Activated naive CD8-positive, alpha-beta T cell treated with anti-CD3 and anti-CD28 coated beads for 36 hours (primary cell): ENCODE data around the gene UST. TPM values are rescaled to one million over a fixed set of nuclear protein-coding genes. Genes with fewer than 3 reads are reported as not detected.

Experiments used
- DNase-seq: peaks from one replicate; pipeline ENCODE4 v3.0.0; 2021
- H3K27ac Mint-ChIP-seq: one replicate; pipeline ENCODE4 v1.8.0; 2022; ENCODE audit warnings: mild to moderate bottlenecking, moderate library complexity, mixed read lengths
- H3K27me3 Mint-ChIP-seq: one replicate; pipeline ENCODE4 v1.8.0; 2022; ENCODE audit warnings: mild to moderate bottlenecking, mixed read lengths
- H3K36me3 Mint-ChIP-seq: one replicate; pipeline ENCODE4 v1.8.0; 2021; ENCODE audit warnings: mild to moderate bottlenecking, mixed read lengths
- H3K4me1 Mint-ChIP-seq: one replicate; pipeline ENCODE4 v1.8.0; 2021; ENCODE audit warnings: mixed read lengths
- H3K4me3 Mint-ChIP-seq: one replicate; pipeline ENCODE4 v1.8.0; 2022; ENCODE audit warnings: mild to moderate bottlenecking, moderate library complexity, mixed read lengths
- H3K9me3 Mint-ChIP-seq: one replicate; pipeline ENCODE4 v1.8.0; 2022; ENCODE audit warnings: mixed read lengths
- total RNA-seq, 2 experiments: library from RNA; stranded (reverse); gene quantifications; one replicate each; pipeline ENCODE4 v1.2.3, GENCODE V29; 2021

The UST gene
- total RNA-seq, 2 experiments from 2014 or later: 0.82 to 0.89 TPM

GRCh38 chr6:148924226-148925012 lies 177.6 kb downstream of the UST start:
- no peak overlapping the region for H3K4me3 Mint-ChIP-seq
- DNase-seq: no peak
- no peaks in the 10 kb centered on the region for H3K4me1 Mint-ChIP-seq
- no peaks in the 10 kb centered on the region for H3K27me3 Mint-ChIP-seq
- no peak overlapping the region for H3K27ac Mint-ChIP-seq
- no peaks in the 10 kb centered on the region for H3K9me3 Mint-ChIP-seq
- H3K36me3 Mint-ChIP-seq: no peaks in the 10 kb centered on the region

- Mint-ChIP-seq H3K4me3 (no peak overlapping the region), H3K27ac (no peak overlapping the region), H3K27me3 (no peaks in the 10 kb centered on the region), H3K4me1 (no peaks in the 10 kb centered on the region), H3K9me3 (no peaks in the 10 kb centered on the region), H3K36me3 (no peaks in the 10 kb centered on the region)
- DNase-seq: no peak
These were observed 178.9 kb downstream of the UST start for GRCh38 chr6:148925701-148926100.

DNA sequence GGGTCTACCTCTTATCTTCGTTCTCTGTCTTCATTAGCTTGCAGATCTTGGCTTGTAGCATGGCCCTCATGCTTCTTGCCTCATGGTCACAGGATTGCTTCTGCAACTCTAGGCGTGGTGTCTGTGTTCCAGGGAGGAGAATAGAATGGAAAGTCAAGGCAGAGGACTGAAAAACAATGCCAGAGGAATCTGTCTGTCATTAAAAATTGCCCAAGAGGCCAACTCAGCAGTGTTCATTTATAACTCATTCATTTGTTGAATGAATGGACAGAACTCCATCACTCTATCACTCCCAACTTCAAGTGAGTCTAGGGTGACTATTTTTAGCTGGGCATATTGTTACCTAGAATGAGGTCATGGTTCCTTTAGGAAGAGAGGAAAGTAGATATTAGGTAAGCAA lies 179.6 kb downstream of the UST start:
- Mint-ChIP-seq H3K36me3 (no peaks in the 10 kb centered on the region), H3K27me3 (no peaks in the 10 kb centered on the region), H3K4me3 (no peak overlapping the region), H3K27ac (no peak overlapping the region), H3K9me3 (no peaks in the 10 kb centered on the region), H3K4me1 (no peaks in the 10 kb centered on the region)
- no peak for DNase-seq

DNA sequence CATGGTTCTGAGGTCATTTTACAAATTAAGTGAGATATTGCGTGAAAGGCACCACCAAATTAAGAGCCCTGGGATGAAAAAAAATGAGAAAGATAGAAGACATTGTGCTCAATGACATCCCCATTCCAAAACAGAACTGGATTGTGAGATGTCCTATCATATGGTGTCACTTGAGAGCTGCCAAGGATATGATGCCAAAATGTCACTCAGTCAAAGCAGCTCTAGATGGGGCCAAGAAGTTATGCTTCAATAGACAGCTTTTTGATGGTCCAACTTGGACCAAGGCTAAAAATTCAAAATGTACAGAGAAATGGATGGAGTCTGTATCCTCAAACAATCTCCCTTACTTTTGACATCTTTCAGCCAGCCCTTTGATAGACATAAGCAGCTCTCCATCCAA lies 180.8 kb downstream of the UST start:
- H3K4me1 Mint-ChIP-seq: no peaks in the 10 kb centered on the region
- no peaks in the 10 kb centered on the region for H3K27me3 Mint-ChIP-seq
- DNase-seq: no peak
- no peaks in the 10 kb centered on the region for H3K36me3 Mint-ChIP-seq
- no peaks in the 10 kb centered on the region for H3K9me3 Mint-ChIP-seq
- no peak overlapping the region for H3K27ac Mint-ChIP-seq
- H3K4me3 Mint-ChIP-seq: no peak overlapping the region

GRCh38 chr6:148928811-148929210 lies 182.0 kb downstream of the UST start:
- no peak overlapping the region for H3K4me3 Mint-ChIP-seq
- no peaks in the 10 kb centered on the region for H3K9me3 Mint-ChIP-seq
- H3K4me1 Mint-ChIP-seq: no peaks in the 10 kb centered on the region
- no peak for DNase-seq
- no peak overlapping the region for H3K27ac Mint-ChIP-seq
- H3K27me3 Mint-ChIP-seq: no peaks in the 10 kb centered on the region
- H3K36me3 Mint-ChIP-seq: no peaks in the 10 kb centered on the region

GRCh38 chr6:148932208-148932607 lies 185.4 kb downstream of the UST start:
- no peak for DNase-seq
- Mint-ChIP-seq H3K4me3 (no peak overlapping the region), H3K4me1 (no peaks in the 10 kb centered on the region), H3K9me3 (no peaks in the 10 kb centered on the region), H3K27me3 (peaks cover 5% of the 10 kb centered on the region), H3K36me3 (no peaks in the 10 kb centered on the region), H3K27ac (no peak overlapping the region)

- Mint-ChIP-seq H3K27ac (no peak overlapping the region), H3K9me3 (no peaks in the 10 kb centered on the region), H3K36me3 (no peaks in the 10 kb centered on the region), H3K4me3 (no peak overlapping the region), H3K27me3 (peaks cover 5% of the 10 kb centered on the region), H3K4me1 (no peaks in the 10 kb centered on the region)
- DNase-seq: no peak
These were observed 185.9 kb downstream of the UST start for GRCh38 chr6:148932731-148933130.

DNA sequence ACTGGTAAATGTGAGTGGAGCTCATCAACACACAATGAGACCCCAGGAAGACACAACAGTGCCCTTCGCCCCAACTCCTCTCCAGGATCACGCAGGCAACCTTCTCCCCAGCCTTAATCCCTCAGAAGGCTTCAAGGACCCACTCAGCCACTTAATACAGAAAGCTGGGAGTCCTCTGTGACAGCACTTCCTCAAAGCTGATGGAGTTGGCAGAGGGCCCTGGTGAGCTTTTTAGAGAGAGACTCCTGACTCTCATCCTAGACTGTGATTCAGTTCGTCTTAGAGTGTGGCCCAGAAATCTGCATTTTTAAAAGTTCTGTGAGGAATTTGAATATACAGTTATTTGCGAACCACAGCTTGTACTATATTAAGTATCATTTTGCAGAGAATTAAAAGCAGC lies 187.7 kb downstream of the UST start:
- no peaks in the 10 kb centered on the region for H3K9me3 Mint-ChIP-seq
- DNase-seq: no peak
- H3K36me3 Mint-ChIP-seq: no peaks in the 10 kb centered on the region

GRCh38 chr6:148934961-148935360 lies 188.1 kb downstream of the UST start:
- Mint-ChIP-seq H3K27ac (no peak overlapping the region), H3K36me3 (no peaks in the 10 kb centered on the region), H3K4me3 (no peak overlapping the region), H3K4me1 (no peaks in the 10 kb centered on the region), H3K27me3 (peaks cover 5% of the 10 kb centered on the region), H3K9me3 (no peaks in the 10 kb centered on the region)
- no peak for DNase-seq

More for the DNA sequence above, 187.7 kb downstream of the UST start:
- Mint-ChIP-seq H3K27me3 (peaks cover 5% of the 10 kb centered on the region), H3K4me1 (no peaks in the 10 kb centered on the region), H3K4me3 (no peak overlapping the region), H3K27ac (no peak overlapping the region)

GRCh38 chr6:148935705-148936435 lies 189.0 kb downstream of the UST start:
- peaks cover 5% of the 10 kb centered on the region for H3K27me3 Mint-ChIP-seq

DNA sequence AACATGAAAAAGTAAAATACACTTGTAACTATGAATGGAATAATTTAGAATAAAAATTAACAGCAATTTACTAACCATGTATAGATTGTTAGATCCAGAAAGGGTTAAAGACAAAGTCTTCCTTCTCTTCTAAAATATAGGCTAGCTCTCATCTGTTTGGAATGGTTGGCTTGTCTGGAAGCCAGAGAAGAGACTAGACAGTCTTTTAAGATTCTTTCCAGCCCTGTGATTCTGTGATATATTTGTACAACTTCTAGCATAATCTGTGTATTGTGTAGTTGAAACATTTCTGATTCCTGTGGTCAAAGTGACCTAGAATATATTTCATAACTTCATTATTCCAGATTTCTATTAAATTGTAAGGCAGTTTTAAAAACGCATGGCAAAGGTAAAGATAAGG lies 196.6 kb downstream of the UST start:
- Mint-ChIP-seq H3K27me3 (peaks cover 3% of the 10 kb centered on the region), H3K4me3 (no peak overlapping the region), H3K27ac (no peak overlapping the region), H3K9me3 (no peaks in the 10 kb centered on the region), H3K4me1 (no peaks in the 10 kb centered on the region), H3K36me3 (no peaks in the 10 kb centered on the region)
- DNase-seq: no peak

More at GRCh38 chr6:148935705-148936435, 189.0 kb downstream of the UST start:
- Mint-ChIP-seq H3K9me3 (no peaks in the 10 kb centered on the region), H3K27ac (no peak overlapping the region), H3K36me3 (no peaks in the 10 kb centered on the region), H3K4me1 (no peaks in the 10 kb centered on the region), H3K4me3 (no peak overlapping the region)
- DNase-seq: no peak

DNA sequence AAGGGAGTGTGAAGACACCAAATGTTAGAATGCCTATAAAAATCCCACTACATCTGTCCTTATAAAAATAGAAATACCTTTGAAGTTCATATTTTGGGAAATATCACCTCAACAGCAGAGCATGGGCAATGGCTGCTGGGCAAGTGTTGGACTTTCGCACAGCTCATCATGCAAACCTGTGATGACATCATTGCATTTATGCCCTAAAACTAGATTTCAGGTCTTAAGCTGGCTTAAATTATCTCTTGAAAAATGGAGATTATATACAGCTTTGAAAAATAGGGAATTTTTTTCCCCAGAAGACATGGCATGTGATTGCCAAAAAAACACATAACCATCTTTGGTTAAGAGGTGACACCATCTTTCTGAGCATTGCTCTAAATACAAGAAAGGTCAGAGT lies 197.8 kb downstream of the UST start:
- H3K9me3 Mint-ChIP-seq: no peaks in the 10 kb centered on the region
- no peak for DNase-seq
- H3K4me1 Mint-ChIP-seq: no peaks in the 10 kb centered on the region
- no peak overlapping the region for H3K4me3 Mint-ChIP-seq
- peaks cover 3% of the 10 kb centered on the region for H3K27me3 Mint-ChIP-seq
- no peaks in the 10 kb centered on the region for H3K36me3 Mint-ChIP-seq
- no peak overlapping the region for H3K27ac Mint-ChIP-seq

- Mint-ChIP-seq H3K4me1 (no peaks in the 10 kb centered on the region), H3K9me3 (no peaks in the 10 kb centered on the region), H3K27ac (no peak overlapping the region), H3K36me3 (no peaks in the 10 kb centered on the region), H3K27me3 (peaks cover 5% of the 10 kb centered on the region), H3K4me3 (no peak overlapping the region)
- no peak for DNase-seq
These were observed 198.6 kb downstream of the UST start for GRCh38 chr6:148945301-148946021.

DNA sequence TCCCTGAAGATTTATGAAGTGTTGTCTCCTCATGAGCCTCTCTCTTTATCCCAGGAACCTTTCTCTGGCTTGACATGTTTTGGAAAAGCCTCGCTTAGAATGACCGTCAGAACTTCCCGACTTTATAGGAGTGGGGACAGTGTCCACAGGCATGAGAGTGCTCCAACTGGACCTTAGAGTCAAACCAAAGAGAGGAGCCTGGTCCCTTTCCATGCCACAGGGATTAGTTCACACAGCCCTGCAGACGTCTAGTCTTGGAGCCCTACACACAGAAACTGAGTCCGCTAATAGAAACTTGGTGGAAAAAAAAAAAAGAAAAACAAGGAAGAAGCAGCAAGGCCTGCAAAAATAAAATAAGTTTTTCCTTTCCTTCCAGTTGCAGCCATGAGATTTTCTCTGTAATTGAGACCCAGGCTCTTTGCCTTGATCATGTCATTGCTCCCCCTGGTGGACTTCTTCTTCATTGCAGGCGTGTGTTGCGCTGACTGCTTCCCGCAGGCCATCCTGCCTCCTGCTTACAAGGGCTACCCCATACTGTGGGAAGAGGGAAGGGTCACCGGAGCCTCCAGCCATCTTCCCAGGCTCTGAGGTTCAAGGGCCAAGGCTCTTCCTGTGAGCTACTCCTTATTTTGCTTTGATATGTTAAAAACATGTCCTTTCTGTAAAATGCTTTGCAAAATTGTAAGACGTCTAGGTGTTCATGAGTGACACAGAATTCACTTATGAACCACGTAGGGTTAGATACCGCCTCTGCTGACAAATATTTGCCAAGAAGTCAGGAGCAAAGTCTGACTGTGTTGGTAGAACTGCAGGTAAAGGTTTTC lies 201.0 kb downstream of the UST start:
- H3K9me3 Mint-ChIP-seq: no peaks in the 10 kb centered on the region
- no peak overlapping the region for H3K27ac Mint-ChIP-seq
- peak; percentile 67 for DNase-seq
- H3K27me3 Mint-ChIP-seq: peaks cover 6% of the 10 kb centered on the region
- H3K36me3 Mint-ChIP-seq: no peaks in the 10 kb centered on the region
- H3K4me3 Mint-ChIP-seq: no peak overlapping the region
- no peaks in the 10 kb centered on the region for H3K4me1 Mint-ChIP-seq

DNA sequence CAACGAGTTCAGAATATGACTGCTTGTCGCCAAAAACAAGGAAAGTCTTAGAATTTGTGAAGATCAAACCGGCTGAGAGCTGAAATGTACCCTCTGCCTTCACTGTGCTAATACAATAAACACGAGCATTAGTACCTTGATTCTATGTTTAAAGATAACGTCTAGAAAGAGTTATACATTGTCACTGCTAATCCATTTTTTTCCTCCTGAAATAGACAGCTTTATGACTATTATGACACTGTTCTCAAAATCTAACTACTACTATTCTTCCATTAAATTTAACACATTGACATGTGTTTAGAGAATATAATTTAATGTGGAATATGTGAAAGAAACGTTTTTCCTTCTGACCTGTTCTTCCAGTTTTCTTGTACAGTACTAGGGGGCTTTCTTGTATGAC lies 204.8 kb downstream of the UST start:
- Mint-ChIP-seq H3K9me3 (no peaks in the 10 kb centered on the region), H3K27me3 (peaks cover 6% of the 10 kb centered on the region), H3K4me3 (no peak overlapping the region), H3K36me3 (no peaks in the 10 kb centered on the region), H3K27ac (no peak overlapping the region), H3K4me1 (no peaks in the 10 kb centered on the region)
- DNase-seq: no peak
